ENCODE results near the gene MMD.
"Not testable (repeated sequence)": the region's sequence is repeated elsewhere in the genome, so short reads cannot be mapped to it uniquely, and the experiment has no call there.

MMD gene, protein sequence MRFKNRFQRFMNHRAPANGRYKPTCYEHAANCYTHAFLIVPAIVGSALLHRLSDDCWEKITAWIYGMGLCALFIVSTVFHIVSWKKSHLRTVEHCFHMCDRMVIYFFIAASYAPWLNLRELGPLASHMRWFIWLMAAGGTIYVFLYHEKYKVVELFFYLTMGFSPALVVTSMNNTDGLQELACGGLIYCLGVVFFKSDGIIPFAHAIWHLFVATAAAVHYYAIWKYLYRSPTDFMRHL

DNA sequence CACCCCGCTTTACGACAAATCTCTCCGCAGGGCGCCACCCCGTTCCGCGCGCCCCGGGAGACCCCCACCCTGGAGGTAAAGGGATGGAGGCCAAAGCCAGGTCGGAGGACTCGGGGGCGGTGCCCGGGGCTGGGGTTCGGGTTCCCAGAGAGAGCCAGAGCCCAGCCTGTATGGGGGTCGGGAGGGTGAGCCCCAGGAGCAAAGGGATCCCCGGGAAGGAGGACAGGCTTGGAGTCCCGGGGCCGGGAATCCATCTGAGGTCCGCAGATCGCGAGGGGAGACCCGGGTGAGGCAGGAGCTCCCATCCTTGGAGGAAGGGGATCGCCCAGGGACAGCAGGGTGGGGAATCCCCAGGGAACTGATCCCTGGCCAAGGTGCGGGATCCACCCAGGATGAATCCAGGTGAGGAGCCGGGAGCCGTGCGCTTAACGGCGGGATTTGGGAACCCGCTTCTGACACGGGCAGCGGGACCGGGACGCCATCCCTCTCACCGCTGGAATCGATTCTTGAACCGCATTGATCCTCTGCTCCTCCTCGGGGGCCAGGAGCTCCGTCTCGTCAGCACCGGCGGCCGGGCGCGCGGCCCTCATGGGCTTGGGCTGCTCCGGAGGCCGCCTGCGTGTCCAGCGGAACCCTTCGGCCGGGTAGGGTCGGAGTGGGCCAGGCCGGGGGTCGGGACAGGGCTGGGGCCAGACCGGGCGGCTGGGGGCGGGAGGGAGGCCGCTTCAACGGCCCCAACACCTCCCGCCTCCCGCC, at the start of gene MMD:
Gene MMD (minus strand): TSS at position 657 of the 756 bp plus-strand sequence. CDS start 140 bp downstream, at position 517.
- DNase-seq (ENCODE audit: low spot score): peak; percentile 38

DNA sequence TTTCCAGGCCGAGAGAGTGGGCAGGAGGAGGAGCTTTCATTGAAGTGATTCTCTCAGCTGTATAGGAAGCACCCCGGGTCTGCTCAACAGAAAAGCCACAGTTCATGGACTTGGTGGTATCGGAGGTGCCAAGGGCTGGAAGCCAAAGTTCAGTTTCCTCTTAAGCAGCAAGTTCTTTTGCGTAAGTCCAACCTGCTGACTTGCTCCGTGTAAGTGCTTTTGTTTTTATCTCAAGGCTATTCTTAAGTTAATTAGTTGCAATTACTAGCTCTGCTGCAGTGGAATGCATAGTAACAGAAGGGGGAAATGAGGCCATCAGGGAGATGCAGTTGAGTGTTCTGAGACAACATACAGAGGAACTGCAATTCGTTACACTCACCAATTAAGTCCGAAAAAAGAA, 45.0 kb upstream of the MMD start:
- no peak for DNase-seq (ENCODE audit: low spot score)

DNA sequence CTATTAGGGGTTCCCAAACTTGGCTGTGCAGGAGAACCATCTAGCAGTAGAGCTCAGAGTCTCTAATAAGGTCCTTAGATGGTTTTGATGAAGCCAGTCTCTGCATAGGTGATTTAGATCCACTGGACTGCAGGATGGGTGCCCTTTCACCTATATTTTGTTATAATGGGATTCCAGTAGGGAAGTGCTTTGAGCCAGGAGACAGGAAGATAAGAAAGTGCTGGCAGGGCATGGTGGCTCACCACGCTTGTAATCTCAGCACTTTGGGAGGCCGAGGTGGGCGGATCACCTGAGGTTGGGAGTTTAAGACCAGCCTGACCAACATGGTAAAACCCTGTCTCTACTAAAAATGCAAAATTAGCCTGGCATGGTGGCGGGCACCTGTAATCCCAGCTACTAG, 44.1 kb upstream of the MMD start:
- DNase-seq (ENCODE audit: low spot score): not testable (repeated sequence)

DNA sequence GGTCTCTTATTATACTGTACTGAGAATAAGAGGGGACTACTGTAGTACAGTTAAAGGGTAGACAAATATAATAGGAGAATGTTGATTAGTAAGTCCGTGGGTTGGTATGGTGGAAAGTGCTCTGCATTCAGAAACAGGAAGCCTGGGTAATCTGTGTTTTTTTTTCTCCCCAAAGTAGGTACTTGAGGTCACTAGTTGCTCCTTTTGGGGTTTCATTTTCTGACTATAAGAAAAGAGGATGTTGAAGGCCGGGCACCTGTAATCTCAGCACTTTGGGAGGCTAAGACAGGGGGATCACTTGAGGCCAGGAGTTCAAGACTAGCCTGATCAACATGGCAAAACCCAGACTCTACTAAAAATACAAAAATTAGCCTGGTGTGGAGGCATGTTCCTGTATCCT, 42.0 kb upstream of the MMD start:
- no peak for DNase-seq (ENCODE audit: low spot score)

DNA sequence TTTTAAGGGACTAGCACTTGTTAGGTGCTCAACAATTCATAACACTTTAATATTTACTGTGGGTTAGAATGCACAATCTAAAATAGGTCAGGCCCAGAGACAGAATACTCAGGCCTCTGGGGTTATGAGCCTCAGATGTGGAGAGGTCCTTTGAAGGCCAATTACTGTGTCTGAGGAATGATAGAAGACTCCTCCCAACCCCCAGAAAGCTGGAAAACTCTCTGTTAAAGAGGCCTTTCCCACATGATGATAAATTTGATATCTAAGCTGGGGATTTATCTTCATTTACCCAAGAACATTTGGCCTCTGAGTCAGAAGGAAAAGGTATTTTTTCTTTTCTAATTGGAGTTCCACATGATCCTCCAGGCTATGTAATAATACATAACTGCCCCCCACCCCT, 41.1 kb upstream of the MMD start:
- no peak for DNase-seq (ENCODE audit: low spot score)

DNA sequence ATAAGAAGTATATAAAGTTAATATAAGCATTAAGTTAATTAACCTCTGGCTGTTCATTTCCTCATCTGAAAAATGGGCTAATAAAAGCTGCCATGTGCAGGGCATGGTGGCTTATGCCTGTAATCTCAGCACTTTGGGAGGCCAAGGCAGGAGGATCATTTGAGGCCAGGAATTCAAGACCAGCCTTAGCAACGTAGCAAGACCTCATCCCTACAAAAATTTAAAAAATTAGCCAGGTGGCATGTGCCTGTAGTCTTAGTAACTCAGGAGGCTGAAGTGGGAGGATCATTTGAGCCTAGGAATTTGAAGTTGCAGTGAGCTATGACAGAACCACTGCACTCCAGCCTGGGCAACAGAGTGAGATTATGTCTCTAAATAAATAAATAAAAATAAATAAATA, 40.6 kb upstream of the MMD start:
- DNase-seq (ENCODE audit: low spot score): no peak

DNA sequence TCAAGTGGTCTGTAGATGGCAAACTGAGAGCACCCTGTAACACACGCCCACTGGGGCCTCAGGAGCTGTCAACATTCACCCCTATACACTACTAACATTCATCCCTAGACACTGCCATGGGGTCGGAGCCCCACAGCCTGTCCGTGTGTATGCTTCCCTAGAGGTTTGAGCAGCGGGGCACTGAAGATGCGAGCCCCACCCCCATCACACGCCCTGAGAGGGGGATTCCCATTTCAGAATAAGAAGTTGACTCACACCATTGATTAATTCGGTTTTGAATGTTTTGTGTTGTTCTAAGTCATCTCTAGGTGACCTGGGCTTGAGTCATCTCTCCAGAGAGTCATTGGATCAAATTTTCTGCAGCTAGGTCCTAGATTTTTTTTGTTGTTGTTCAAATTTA, 37.3 kb upstream of the MMD start:
- DNase-seq (ENCODE audit: low spot score): peak; percentile 32

DNA sequence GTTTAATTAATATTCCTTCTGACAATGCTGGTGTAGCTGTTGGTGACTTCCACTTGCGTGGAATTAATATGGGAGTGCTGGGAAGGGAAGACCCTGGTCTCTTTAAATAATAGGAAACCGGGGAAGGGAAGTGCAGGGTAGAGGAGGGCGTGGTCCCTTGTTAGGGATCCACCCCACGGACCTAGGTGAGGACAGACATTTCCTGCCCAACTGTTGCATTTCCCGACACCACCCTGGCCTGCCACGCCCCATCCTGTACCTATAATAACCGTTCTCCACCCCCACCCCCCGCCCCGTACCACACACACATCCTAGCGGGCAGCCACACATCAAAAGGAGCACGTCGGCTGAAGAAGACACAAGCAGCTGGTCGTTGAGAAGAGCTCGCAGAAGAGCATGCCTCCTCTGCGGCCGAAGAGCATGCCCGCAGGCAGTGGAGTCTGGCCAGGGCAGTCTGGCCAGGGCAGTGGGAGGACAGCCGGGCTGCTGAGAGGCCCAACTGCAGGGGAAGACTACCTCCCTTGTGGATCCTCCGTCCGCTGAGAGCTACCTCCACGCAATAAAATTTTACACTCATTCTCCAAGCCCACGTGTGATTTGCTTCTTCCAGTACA, 36.8 kb upstream of the MMD start:
- DNase-seq (ENCODE audit: low spot score): no peak

DNA sequence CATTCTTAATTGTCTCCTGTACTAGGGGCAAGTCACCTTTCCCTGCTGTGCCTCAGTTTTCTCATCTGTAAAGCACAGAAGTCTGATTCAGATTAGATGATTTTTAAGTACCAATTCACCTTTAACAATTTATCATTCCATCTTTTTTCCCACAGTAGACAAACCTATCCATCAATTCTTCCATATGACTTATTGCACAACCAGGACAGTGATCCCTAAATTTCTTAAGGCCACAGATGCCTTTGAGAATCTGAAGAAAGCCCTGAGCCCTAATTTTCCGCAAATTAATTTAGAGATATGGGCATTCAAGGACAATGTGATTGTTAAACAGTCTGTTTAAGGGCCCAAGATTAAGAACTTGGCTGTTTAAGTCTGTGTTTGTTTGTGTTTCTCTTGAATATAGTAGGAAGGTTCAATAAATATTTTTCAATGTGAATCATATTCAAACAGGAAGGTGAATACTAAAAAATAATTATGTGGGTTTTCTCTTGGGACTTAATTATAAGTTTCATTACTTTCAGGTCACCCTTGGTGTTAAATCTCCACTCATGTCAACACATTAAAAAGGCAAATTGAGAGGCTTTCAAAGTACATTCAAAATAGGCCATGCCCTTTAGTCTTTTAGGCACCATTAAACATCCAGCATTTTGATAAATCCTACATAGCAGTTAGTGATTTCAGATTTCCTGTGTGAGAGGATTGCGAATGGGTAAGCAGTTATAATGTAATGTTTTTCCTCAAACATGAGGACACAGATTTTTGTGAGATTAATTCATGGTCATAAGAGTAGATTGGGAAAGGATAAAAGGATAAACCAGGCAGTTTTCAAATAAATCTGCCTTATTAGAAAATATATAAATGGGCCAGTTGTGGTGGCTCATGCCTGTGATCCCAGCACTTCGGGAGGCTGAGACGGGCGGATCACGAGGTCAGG, 34.9 kb upstream of the MMD start:
- DNase-seq (ENCODE audit: low spot score): no peak

DNA sequence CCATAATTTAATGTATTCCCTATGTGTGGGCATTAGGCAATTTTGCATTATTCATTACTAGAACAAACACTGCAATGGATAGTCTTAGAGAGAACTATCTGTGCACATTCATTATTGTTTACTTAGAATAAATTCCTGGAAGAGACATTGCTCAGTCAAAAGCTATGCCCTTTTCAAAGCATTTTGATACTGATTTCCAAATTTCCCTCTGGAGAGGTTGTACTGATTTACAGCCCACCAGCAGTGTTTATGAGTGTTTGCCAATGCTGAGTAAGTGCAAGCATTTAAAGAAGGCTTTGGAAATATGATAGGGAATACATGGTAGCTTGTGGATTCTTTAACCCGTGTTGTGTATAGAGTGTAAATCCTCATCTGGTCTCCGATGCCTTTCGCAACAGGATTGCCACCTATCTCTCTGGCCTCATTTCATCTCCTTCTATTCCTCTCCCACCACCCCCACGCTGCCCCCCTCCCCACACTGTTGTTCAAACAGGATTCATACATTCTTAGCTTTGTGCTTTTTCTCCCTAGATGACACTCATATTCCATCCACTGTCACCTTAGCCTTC, 33.4 kb upstream of the MMD start:
- peak; percentile 58 for DNase-seq (ENCODE audit: low spot score)

DNA sequence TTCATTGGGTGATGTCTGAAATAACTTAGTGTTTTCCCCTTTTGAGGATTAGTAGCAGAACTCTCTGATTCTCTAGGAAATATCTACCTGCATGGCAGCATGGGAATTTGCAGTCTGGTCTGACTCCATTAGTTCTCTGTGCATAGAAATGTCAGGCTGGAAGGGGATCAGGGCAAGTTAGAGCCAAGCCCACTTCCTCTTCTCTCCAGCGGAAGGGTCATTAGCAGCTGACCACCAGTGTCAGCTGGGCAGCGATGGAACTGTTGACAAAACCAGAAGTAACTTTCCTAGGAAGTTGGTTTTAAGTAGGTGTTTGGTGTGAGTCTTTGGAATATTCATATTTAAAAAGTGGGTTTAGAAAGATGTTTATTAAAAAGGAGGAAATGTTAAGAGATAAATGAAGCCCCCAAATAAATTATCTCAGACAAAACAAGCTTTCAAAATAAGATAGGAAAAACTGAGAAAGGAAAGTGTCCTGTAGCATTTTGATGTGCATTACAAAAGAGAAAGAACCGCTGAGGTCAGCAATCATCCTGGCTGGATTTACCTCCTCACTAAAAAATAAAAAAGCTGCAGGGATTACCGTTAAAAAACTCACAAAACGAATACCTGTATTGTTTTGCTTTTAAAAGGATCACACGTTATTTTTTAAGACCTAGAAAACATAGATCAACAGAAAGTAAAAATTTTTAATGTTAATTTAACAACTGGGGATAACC, 32.4 kb upstream of the MMD start:
- no peak for DNase-seq (ENCODE audit: low spot score)

DNA sequence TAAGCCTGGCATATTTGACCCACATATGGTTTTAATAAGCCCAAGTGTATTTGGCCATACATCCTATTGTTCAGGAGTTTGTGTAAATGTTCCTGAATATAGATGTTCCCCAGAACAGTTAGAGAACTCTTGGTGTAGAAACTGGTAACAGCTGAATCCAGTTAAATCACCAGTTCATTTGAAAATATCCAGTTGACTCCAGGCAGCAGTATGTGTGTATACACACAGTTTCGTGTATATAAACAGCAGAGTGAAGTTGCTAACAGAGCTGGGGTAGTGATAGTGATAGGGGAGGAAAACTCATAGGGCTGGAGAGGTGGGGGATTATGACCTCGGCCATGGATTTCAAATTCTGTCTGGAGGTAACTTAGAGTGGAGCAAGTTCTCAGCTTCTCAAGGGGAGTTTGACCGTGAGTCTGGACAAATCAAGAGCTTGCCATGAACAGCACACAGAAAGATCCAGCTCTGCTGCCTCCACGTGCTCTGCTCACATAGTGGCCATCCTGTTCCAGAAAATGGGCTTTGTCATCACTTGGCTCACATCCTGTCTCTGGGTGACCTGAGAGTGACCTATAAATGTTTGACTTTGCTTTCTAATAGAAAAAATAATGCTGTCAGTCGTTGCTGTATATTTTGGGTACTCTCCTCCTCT, 30.6 kb upstream of the MMD start:
- no peak for DNase-seq (ENCODE audit: low spot score)

DNA sequence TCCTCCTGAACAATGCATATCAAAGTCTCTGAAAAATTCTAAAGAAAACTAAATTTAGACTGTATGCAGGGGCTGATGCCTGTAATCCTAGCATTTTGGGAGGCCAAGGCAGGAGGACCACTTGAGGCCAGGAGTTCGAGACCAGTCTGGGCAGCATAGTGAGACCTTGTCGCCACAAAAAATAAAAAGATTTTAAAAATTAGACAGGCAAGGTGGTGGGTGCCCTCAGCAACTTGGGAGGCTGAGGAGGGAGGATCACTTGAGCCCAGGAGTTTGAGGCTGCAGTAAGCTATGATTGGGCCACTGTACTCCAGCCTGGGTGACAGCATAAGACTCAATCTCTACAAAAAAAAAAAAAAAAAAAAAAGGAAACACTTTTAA, 30.1 kb upstream of the MMD start:
- no peak for DNase-seq (ENCODE audit: low spot score)

DNA sequence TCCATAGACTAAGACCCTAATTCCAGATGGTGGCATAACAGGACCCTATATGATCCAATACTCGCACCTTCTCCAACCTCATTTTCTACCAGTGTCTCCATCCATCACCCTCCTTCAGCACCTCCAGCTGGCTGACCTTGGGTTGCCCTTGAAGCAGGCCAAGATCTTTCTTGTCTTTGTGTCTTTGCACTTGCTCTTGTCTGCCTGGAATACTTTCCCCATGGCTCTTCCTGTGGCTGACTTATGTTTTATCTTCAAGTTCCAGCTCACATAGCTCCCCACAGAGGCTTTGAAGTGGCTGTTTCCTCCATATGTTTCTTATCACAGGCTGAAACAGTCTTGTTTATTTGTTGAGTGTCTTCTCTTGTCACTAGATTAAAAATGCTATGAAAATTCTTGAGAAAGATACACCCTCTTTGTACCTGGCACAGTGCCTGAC, 29.6 kb upstream of the MMD start:
- DNase-seq (ENCODE audit: low spot score): no peak

DNA sequence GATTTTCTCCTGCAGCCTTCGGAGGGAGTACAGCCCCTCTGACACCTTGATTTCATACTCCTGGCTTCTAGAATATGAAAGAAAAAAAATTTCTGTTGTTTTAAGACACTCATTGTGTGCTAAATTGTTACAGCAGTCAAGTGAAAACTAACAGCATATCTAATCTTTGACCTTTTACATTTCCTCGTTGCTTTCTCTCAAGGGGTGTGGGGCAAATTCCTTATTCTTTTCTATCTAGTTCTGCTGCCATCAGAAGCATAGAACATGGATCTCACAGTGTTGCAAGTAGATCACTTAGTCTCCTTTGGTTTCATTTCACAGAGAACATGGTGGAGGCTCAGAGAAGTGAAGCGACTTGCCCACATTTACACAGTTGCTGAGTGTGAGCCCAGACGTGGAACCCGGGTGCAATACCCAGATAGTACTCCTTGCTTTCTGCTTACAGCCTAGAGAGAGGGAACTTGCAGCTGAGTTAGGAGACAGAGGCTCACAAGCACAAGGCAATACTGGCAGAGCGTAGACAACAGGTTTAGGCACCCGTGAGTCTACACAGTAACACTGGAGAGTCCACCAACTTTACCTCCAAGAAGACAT, 28.7 kb upstream of the MMD start:
- DNase-seq (ENCODE audit: low spot score): no peak

DNA sequence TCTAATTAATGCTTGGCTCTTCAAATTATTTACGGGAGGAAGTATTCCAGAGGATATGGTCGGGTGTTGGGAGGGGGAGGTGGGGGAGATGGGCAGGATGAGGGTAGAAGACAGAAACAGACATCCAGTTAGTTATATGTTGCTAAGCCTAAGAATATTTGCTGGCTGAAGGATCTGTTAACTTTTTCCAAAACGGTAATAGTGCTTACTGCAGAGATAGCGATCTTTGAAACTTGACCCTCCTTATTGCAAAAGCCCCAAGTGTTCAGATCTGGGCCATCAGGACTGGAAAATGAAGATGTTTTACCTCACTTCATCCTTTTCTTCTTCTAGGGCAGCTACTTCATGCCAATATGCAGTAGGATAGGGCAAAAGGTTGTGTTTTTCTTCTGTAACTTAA, 27.0 kb upstream of the MMD start:
- no peak for DNase-seq (ENCODE audit: low spot score)

DNA sequence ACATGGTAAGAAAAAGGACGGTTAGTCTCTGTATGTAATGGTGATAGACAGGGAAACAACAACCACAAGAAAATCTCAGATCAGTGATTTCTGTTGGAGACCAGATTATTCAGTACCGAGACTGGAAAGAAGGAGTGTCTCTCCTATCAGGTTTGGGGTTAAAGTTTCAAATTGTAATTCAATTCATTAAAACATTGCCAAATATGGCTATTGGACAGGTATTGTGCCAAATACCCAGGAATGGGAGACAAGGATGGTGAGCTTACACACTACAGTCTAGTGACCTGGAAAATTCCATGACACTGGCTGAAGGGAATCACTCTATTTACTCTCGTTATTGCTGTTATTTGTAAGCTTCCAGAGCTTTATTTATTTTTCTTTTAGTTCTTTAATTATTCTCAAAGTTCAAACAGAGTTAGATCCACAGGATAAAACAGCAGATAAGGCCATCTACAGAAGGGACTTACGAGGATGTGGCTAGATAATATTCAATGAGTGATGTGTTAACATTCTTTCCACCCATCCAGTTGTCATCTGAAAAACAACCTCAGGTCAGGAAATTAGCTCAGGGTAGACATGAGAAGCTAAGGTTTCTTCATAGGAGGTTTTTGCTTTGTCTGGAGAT, 25.1 kb upstream of the MMD start:
- no peak for DNase-seq (ENCODE audit: low spot score)

DNA sequence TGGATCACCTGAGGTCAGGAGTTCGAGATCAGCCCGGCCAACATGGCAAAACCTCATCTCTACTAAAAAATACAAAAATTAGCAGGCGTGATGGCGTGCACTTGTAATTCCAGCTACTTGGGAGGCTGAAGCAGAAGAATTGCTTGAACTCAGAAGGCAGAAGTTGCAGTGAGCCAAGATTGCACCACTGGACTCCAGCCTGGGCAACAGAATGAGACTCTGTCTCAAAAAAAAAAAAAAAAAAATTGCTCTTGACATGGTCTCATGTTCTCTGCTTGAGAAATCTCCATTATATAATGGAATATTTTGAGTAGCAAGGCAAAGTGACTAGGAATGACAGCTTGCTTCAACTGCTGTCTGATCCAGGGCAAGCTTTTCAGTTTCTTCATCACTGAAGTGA, 24.4 kb upstream of the MMD start:
- DNase-seq (ENCODE audit: low spot score): not testable (repeated sequence)

DNA sequence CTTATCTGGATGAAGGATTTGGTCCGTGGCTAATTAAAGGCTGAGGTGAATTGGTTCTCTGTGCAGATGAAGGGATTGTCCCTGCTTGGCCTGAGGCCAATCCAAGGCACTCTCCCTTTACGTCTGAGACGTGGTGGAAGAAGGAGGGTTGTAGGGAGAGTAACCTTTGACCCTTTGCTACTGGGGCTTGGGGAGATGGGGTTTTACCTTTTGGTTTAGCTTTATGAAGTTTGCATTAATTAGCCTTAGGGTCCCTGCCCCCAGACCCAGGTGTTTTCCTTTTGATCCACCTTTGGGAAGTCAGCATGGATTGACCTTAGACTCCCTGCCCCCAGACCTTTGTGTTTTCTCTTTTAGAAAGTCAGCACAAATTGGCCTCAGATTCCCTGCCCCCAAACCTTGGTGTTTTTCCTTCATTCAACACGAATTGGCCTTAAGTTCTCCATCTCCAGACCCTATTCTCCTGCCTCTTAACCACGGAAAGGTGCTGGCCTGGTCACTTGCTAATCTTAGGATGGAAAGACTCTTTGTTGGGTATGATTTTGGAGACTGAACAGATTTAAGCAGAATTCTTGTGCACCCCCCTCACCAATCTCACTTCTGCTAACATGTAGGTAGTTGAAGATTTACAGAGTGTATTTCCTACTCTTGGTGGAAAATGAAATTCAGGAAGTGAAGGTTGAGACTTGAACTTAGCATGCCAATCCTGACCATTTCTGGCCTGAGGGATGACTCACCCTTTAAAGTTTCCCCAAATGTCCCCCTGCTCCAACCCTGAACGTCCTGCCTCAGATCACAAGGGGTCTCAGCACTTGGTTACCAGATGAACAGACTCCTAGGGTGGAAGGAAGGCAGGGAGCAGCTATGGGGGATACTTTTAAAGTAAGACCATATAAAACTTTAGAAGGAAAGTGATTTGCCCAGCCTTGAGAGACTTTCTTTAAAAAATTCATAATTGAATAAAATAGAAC, 23.1 kb upstream of the MMD start:
- DNase-seq (ENCODE audit: low spot score): no peak

Data from GM03348 (cell line).